HepG2 (cell line): ENCODE data around the gene AKAP12. TPM values are rescaled to one million over a fixed set of nuclear protein-coding genes. Genes with fewer than 3 reads are reported as not detected.

Experiments
- ATAC-seq: fragments of 200-7000 bp; cut with Tn5 transposase; 3 replicates; pipeline ENCODE4 v1.9.1; 2020; ENCODE audit warnings: mild to moderate bottlenecking, moderate library complexity
- BruUV-seq: library from RNA; stranded (reverse); fragments of 400-500 nt; replicated peaks from 2 replicates; lab custom pipeline; 2021; lab: Mats Ljungman, UMichigan
- CTCF ChIA-PET: fragments of 300-600 bp; formaldehyde crosslinking; extraction: SDS; loops from one replicate; lab custom pipeline; 2021; ENCODE audit warnings: low total read pairs, inconsistent platforms, low intra/inter-chr PET ratio; lab: Yijun Ruan, JAX
- POLR2A ChIA-PET: fragments of 350-600 bp; sonication (Branson Sonifier 250); formaldehyde crosslinking; loops from one replicate; lab custom pipeline; 2020; ENCODE audit warnings: antibody characterized with exemption, inconsistent platforms; lab: Yijun Ruan, JAX
- DNase-seq: peaks from one replicate; pipeline ENCODE4 v3.0.0-alpha.2; 2015; ENCODE audit warnings: low spot score
- FAIRE-seq: peaks from 3 replicates; lab custom pipeline; 2011; peaks lifted over from hg19 to GRCh38; lab: Jason Lieb, UNC
- H2AFZ ChIP-seq: one replicate; pipeline ENCODE4 v1.6.1; 2011; ENCODE audit warnings: low read length, inconsistent platforms
- H3K27ac ChIP-seq: fragments of 300-600 bp; 3 replicates; pipeline ENCODE4 v1.8.0; 2011; ENCODE audit warnings: mixed run types, mild to moderate bottlenecking, mixed read lengths, low read length, inconsistent platforms; ENCODE audit not compliant: insufficient read depth; ENCODE audit errors: extremely low read length
- H3K27me3 ChIP-seq, 2 experiments: fragments of 200-600 bp in 1 of 2; 2 replicates in 1 of 2; 3 replicates in 1 of 2; pipeline versions ENCODE4 v1.6.0 to v1.8.0; 2011; ENCODE audit warnings: low read length in 2 of 2, mild to moderate bottlenecking in 2 of 2, moderate library complexity in 2 of 2, inconsistent platforms in 1 of 2; ENCODE audit not compliant: insufficient read depth in 2 of 2, control insufficient read depth in 1 of 2
- H3K36me3 ChIP-seq, 2 experiments: fragments of 200-600 bp in 1 of 2; replicated peaks in 1 of 2; 2 replicates in 1 of 2; 3 replicates in 1 of 2; pipeline versions ENCODE4 v1.5.1 to v1.8.0; 2011; ENCODE audit warnings: low read length in 2 of 2, inconsistent platforms in 1 of 2; ENCODE audit not compliant: insufficient read depth in 2 of 2, control insufficient read depth in 1 of 2
- H3K4me1 ChIP-seq: 2 replicates; pipeline ENCODE4 v1.5.1; 2012; ENCODE audit warnings: low read length, inconsistent platforms; ENCODE audit not compliant: insufficient read depth
- H3K4me2 ChIP-seq: 2 replicates; pipeline ENCODE4 v1.6.0; 2011; ENCODE audit warnings: low read depth, low read length, inconsistent platforms
- H3K4me3 ChIP-seq, 3 experiments: fragments of 200-600 bp in 1 of 3; sonication (generic), shearing (Covaris generic) in 1 of 3; replicated peaks in 1 of 3; 2 replicates each; pipeline ENCODE4 v1.5.1; 2011 to 2016; ENCODE audit warnings: low read length in 3 of 3, inconsistent platforms in 2 of 3, low read depth in 2 of 3, mild to moderate bottlenecking in 2 of 3, control low read depth in 1 of 3, mixed read lengths in 1 of 3; ENCODE audit not compliant: insufficient read depth in 1 of 3
- H3K79me2 ChIP-seq: one replicate; pipeline ENCODE4 v1.6.1; 2011; ENCODE audit warnings: low read length, inconsistent platforms; ENCODE audit not compliant: insufficient read depth
- H3K9ac ChIP-seq: 2 replicates; pipeline ENCODE4 v1.6.0; 2011; ENCODE audit warnings: mild to moderate bottlenecking, low read depth, low read length, inconsistent platforms; ENCODE audit not compliant: insufficient read depth
- H3K9me3 ChIP-seq: 2 replicates; pipeline ENCODE4 v1.5.1; 2012; ENCODE audit warnings: mild to moderate bottlenecking, low read length
- H4K20me1 ChIP-seq: 2 replicates; pipeline ENCODE4 v1.6.0; 2011; ENCODE audit warnings: inconsistent platforms, mild to moderate bottlenecking, low read length, moderate library complexity; ENCODE audit not compliant: insufficient read depth
- BCLAF1 ChIP-seq: fragments of 450-650 bp; IDR thresholded peaks from 2 replicates; pipeline ENCODE4 v1.6.1; 2017; ENCODE audit warnings: mild to moderate bottlenecking
- MAFF ChIP-seq: IDR thresholded peaks from 2 replicates; pipeline ENCODE4 v1.6.1; 2011; ENCODE audit warnings: low read depth, low read length, improper control_type of control experiment
- MAFK ChIP-seq, 2 experiments: IDR thresholded peaks in 1 of 2; conservative IDR thresholded peaks in 1 of 2; 2 replicates each; pipeline ENCODE4 v1.6.1; 2011; ENCODE audit warnings: improper control_type of control experiment in 2 of 2, low read length in 2 of 2
- PCBP2 ChIP-seq: fragments of 200-400 bp; formaldehyde crosslinking; optimal IDR thresholded peaks from 2 replicates; pipeline ENCODE3; 2018; ENCODE audit warnings: low read length, low read depth; ENCODE audit not compliant: poor library complexity, severe bottlenecking
- SETDB1 ChIP-seq: sonication (generic); formaldehyde crosslinking; IDR thresholded peaks from 2 replicates; pipeline ENCODE4 v1.5.1; 2020; ENCODE audit warnings: missing genetic modification reagents, mild to moderate bottlenecking, borderline replicate concordance
- TCF12 ChIP-seq, 2 experiments: fragments of 450-650 bp in 1 of 2; sonication (generic) in 1 of 2; formaldehyde crosslinking in 1 of 2; IDR thresholded peaks; 2 replicates each; pipeline versions ENCODE4 v1.6.1 to v1.8.0; 2017 to 2022; ENCODE audit warnings: antibody characterized with exemption in 1 of 2, mild to moderate bottlenecking in 1 of 2, missing genetic modification reagents in 1 of 2, moderate library complexity in 1 of 2
- ZNF781 ChIP-seq: sonication (generic); formaldehyde crosslinking; IDR thresholded peaks from 2 replicates; pipeline ENCODE4 v1.5.1; 2020; ENCODE audit warnings: borderline replicate concordance, mild to moderate bottlenecking, missing genetic modification reagents; ENCODE audit errors: not compliant biosample characterization
- WGBS: methylation state at CpG from one replicate; pipeline ENCODE4 v1.1.6; 2017; ENCODE audit warnings: low lambda C conversion rate; 5-methylcytosine and 5-hydroxymethylcytosine counted together
- in situ Hi-C: cut with HindIII; loops from 2 replicates; pipeline ENCODE4 v1.10.0; 2017; ENCODE audit warnings: low pct_unique_long_range_greater_than_20kb; ENCODE audit not compliant: extremely low pct_ligation_motif_present
- intact Hi-C: fragments of 100-400 bp; cut with micrococcal nuclease; formaldehyde crosslinking; loops from one replicate; pipeline ENCODE4 v1.10.0; 2022; ENCODE audit not compliant: unreplicated experiment
- polyA plus RNA-seq, 8 experiments: library from polyadenylated mRNA; depleted of rRNA in 3 of 8; stranded (reverse) in 7 of 8; unstranded in 1 of 8; fragments of >200 nt; fragmentation: Illumina TruSeq in 4 of 8; extraction: Trizol in 4 of 8; gene quantifications; 2 replicates each; pipeline versions ENCODE4 v1.2.1 to v1.2.3, GENCODE V29; 2011 to 2016; ENCODE audit warnings: low read depth in 4 of 8, missing spikeins in 1 of 8, mixed read lengths in 1 of 8; ENCODE audit not compliant: insufficient read depth in 1 of 8
- total RNA-seq, 5 experiments: library from RNA; depleted of rRNA; stranded (reverse); fragments of >200 nt; fragmentation: Illumina TruSeq; extraction: Trizol; gene quantifications; 2 replicates each; pipeline ENCODE4 v1.2.3, GENCODE V29; 2016; ENCODE audit warnings: low read depth in 1 of 5
- TF ChIP-seq, protein P1 (sequence below): sonication (generic); formaldehyde crosslinking; IDR thresholded peaks from 2 replicates; pipeline ENCODE4 v1.4.0; 2020; ENCODE audit warnings: mild to moderate bottlenecking, missing genetic modification reagents

Gene AKAP12
- total and polyA plus RNA-seq, 2 of the 13 experiments (the other 11 are each of a cell fraction or from before 2014, with no cell fraction given) = 10.6 to 19.0 TPM

GRCh38 chr6:151381722-151382121, 142.0 kb downstream of the AKAP12 start:
- ChIA-PET CTCF (no interaction called here), POLR2A (no interaction called here)
- DNase-seq (no peak), FAIRE-seq (no peak), ATAC-seq (no peak)
- BruUV-seq = no TSS peak
- intact Hi-C loops = no loop called here
- WGBS = 96% methylated on average over 4 of the region's 4 CpGs
- Histone ChIP-seq H3K4me1 (peaks cover 16% of the 10 kb centered on the region), H3K27me3 (no peaks in the 10 kb centered on the region), H3K9ac (no peak overlapping the region), H3K27ac (no peak overlapping the region), H3K4me2 (no peak overlapping the region), H3K4me3 (no peak overlapping the region), H3K36me3 (peaks cover 0 to 1% of the 10 kb centered on the region in 2 experiments; a peak in 1 of 5 replicates), H4K20me1 (no peaks in the 10 kb centered on the region), H3K79me2 (peaks cover 82% of the 10 kb centered on the region), H3K9me3 (no peaks in the 10 kb centered on the region), H2AFZ (no peak overlapping the region)
- TF ChIP-seq MAFK (conservative IDR thresholded peaks at IDR 0.05 in 1 of 2, IDR thresholded peaks at IDR 0.05 in 1 of 2; ENCODE audit: low read length in 2 of 2) = peak; percentile 65 to 74
- TF ChIP-seq SETDB1 (CRISPR knock-in tag) = no peak
- peak; percentile 65 for TF ChIP-seq MAFF
- no peak for TF ChIP-seq BCLAF1
- TF ChIP-seq TCF12 (IDR thresholded peaks at IDR 0.05) = no peak
- TF ChIP-seq TCF12 (CRISPR knock-in tag; IDR thresholded peaks at IDR 0.05) = no peak
- TF ChIP-seq ZNF781 (CRISPR knock-in tag) = no peak
- TF ChIP-seq, protein P1, sequence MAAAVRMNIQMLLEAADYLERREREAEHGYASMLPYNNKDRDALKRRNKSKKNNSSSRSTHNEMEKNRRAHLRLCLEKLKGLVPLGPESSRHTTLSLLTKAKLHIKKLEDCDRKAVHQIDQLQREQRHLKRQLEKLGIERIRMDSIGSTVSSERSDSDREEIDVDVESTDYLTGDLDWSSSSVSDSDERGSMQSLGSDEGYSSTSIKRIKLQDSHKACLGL (CRISPR knock-in tag) = no peak
- TF ChIP-seq PCBP2 = no peak
- in situ Hi-C loops = no loop called here
